OCI-LY1 (cell line): ENCODE data around the gene CHD1.

Experiments
- H2AFZ ChIP-seq: fragments of 200-600 bp; sonication (generic), shearing (Covaris generic); 2 replicates; pipeline ENCODE4 v1.6.0; 2014; ENCODE audit warnings: antibody characterized with exemption, mild to moderate bottlenecking, low read length
- H3F3A ChIP-seq: fragments of 200-600 bp; sonication (generic), shearing (Covaris generic); 2 replicates; pipeline ENCODE4 v1.6.0; 2014; ENCODE audit warnings: mild to moderate bottlenecking, antibody characterized with exemption, low read length, moderate library complexity; ENCODE audit not compliant: insufficient read depth
- H3K27ac ChIP-seq: fragments of 200-600 bp; sonication (generic); 2 replicates; pipeline ENCODE4 v1.5.1; 2014; ENCODE audit warnings: low read length, mixed run types, mild to moderate bottlenecking, low read depth; ENCODE audit not compliant: poor library complexity, severe bottlenecking
- H3K27me3 ChIP-seq: fragments of 200-600 bp; sonication (generic); 2 replicates; pipeline ENCODE4 v1.6.0; 2014; ENCODE audit warnings: antibody characterized with exemption, mild to moderate bottlenecking, low read length, moderate library complexity; ENCODE audit not compliant: insufficient read depth
- H3K36me3 ChIP-seq: fragments of 200-600 bp; sonication (generic); 2 replicates; pipeline ENCODE4 v1.6.1; 2014; ENCODE audit warnings: mild to moderate bottlenecking, antibody characterized with exemption, low read length, moderate library complexity, mixed read lengths; ENCODE audit not compliant: insufficient read depth
- H3K4me1 ChIP-seq: fragments of 200-600 bp; sonication (generic); 2 replicates; pipeline ENCODE4 v1.5.1; 2014; ENCODE audit warnings: mild to moderate bottlenecking, low read length, moderate library complexity; ENCODE audit not compliant: insufficient read depth, severe bottlenecking
- H3K4me2 ChIP-seq: fragments of 200-600 bp; sonication (generic), shearing (Covaris generic); 2 replicates; pipeline ENCODE4 v1.6.1; 2014; ENCODE audit warnings: low read length
- H3K4me3 ChIP-seq: fragments of 200-600 bp; sonication (generic); 2 replicates; pipeline ENCODE4 v1.5.1; 2014; ENCODE audit warnings: low read length, low read depth, mild to moderate bottlenecking, mixed read lengths; ENCODE audit not compliant: poor library complexity, severe bottlenecking
- H3K79me2 ChIP-seq: fragments of 200-600 bp; shearing (Covaris generic); 2 replicates; pipeline ENCODE4 v1.6.1; 2016; ENCODE audit warnings: mixed run types, low read length, mixed read lengths; ENCODE audit not compliant: insufficient read depth
- H3K9ac ChIP-seq: fragments of 200-600 bp; sonication (generic), shearing (Covaris generic); 2 replicates; pipeline ENCODE4 v1.6.1; 2014; ENCODE audit warnings: mild to moderate bottlenecking, low read length, mixed read lengths
- H3K9me2 ChIP-seq: fragments of 200-600 bp; sonication (generic), shearing (Covaris generic); 2 replicates; pipeline ENCODE4 v1.6.1; 2014; ENCODE audit warnings: low read depth, mild to moderate bottlenecking, low read length, mixed read lengths
- H3K9me3 ChIP-seq: fragments of 200-600 bp; shearing (Covaris generic); 2 replicates; pipeline ENCODE4 v1.6.1; 2014; ENCODE audit warnings: low read length, mixed read lengths
- H4K20me1 ChIP-seq: fragments of 200-600 bp; sonication (generic), shearing (Covaris generic); 2 replicates; pipeline ENCODE4 v1.6.0; 2016; ENCODE audit warnings: mild to moderate bottlenecking, low read length; ENCODE audit not compliant: insufficient read depth
- EZH2 ChIP-seq: fragments of 200-600 bp; sonication (generic), shearing (Covaris generic); IDR thresholded peaks from 2 replicates; pipeline ENCODE4 v1.8.0; 2017; ENCODE audit warnings: borderline replicate concordance, mixed run types, mild to moderate bottlenecking, antibody characterized with exemption, low read length, moderate library complexity, mixed read lengths
- TF ChIP-seq, protein P1 (sequence below): fragments of 200-600 bp; sonication (generic), shearing (Covaris generic); IDR thresholded peaks from 2 replicates; pipeline ENCODE4 v1.5.1; 2017; ENCODE audit warnings: mild to moderate bottlenecking, antibody characterized with exemption, low read length, moderate library complexity, mixed read lengths

The CHD1 gene

GRCh38 chr5:98942847-98943246 lies 14.0 kb upstream of the CHD1 start:
- Histone ChIP-seq H3K79me2 (no peaks in the 10 kb centered on the region), H3K4me2 (no peak overlapping the region), H3K27me3 (no peaks in the 10 kb centered on the region), H4K20me1 (no peaks in the 10 kb centered on the region), H3K4me1 (no peaks in the 10 kb centered on the region), H3K9me3 (no peaks in the 10 kb centered on the region), H3K9me2 (no peaks in the 10 kb centered on the region), H3K9ac (no peak overlapping the region), H3K36me3 (no peaks in the 10 kb centered on the region), H2AFZ (no peak overlapping the region), H3F3A (no peaks in the 10 kb centered on the region), H3K27ac (no peak overlapping the region), H3K4me3 (no peak overlapping the region)
- no peak for TF ChIP-seq EZH2
- TF ChIP-seq, protein P1, sequence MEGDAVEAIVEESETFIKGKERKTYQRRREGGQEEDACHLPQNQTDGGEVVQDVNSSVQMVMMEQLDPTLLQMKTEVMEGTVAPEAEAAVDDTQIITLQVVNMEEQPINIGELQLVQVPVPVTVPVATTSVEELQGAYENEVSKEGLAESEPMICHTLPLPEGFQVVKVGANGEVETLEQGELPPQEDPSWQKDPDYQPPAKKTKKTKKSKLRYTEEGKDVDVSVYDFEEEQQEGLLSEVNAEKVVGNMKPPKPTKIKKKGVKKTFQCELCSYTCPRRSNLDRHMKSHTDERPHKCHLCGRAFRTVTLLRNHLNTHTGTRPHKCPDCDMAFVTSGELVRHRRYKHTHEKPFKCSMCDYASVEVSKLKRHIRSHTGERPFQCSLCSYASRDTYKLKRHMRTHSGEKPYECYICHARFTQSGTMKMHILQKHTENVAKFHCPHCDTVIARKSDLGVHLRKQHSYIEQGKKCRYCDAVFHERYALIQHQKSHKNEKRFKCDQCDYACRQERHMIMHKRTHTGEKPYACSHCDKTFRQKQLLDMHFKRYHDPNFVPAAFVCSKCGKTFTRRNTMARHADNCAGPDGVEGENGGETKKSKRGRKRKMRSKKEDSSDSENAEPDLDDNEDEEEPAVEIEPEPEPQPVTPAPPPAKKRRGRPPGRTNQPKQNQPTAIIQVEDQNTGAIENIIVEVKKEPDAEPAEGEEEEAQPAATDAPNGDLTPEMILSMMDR: no peak

DNA sequence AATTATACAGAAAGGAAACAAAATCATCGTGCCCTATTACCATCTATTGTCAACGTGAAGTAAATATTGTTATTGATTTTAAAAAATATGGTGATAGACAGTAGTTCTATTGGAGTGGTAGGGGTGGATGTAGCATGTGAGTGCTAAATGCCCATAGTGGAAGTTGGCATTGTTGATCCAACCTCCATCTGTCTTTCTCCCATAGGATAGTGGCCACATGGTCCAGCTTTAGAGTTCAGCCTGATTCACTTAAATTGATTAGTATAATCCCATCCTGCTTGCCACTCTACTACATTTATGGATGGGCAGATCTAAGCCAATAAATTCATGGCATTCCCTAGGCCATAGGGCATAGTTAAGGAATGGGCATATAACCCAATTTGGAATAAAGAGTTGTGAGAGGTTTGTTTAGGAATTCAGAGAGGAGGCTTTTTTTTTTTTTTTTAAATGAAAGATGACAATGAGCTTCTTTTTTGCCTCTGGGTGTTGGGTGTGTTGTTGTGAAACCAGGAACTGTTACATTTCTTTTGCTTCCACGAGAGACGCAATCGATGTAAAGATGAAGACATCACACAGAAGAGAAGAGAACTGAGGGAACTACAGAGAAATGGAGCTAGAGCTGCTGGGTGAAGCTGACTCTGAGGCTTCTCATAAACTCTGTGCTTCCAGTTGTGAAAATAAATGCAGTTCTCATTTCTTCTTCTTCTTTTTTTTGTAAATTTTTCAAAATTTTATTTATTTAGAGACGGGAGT lies 12.5 kb upstream of the CHD1 start:
- H3K4me1 ChIP-seq: no peaks in the 10 kb centered on the region
- no peaks in the 10 kb centered on the region for H3K79me2 ChIP-seq
- no peaks in the 10 kb centered on the region for H3F3A ChIP-seq
- H4K20me1 ChIP-seq: no peaks in the 10 kb centered on the region
- no peak overlapping the region for H3K4me3 ChIP-seq
- H3K9me3 ChIP-seq: no peaks in the 10 kb centered on the region
- no peak overlapping the region for H3K9ac ChIP-seq
- H3K27me3 ChIP-seq: no peaks in the 10 kb centered on the region
- no peak overlapping the region for H3K4me2 ChIP-seq
- no peak for TF ChIP-seq EZH2
- TF ChIP-seq, protein P1: no peak
- H3K27ac ChIP-seq: no peak overlapping the region
- no peaks in the 10 kb centered on the region for H3K9me2 ChIP-seq
- no peaks in the 10 kb centered on the region for H3K36me3 ChIP-seq
- H2AFZ ChIP-seq: no peak overlapping the region

- Histone ChIP-seq H4K20me1 (no peaks in the 10 kb centered on the region), H3K9me3 (no peaks in the 10 kb centered on the region), H3K9me2 (no peaks in the 10 kb centered on the region), H3K36me3 (no peaks in the 10 kb centered on the region), H3K4me2 (no peak overlapping the region), H3K4me3 (no peak overlapping the region), H3K4me1 (no peaks in the 10 kb centered on the region), H3K27me3 (no peaks in the 10 kb centered on the region), H3K9ac (no peak overlapping the region), H3F3A (no peaks in the 10 kb centered on the region), H3K27ac (no peak overlapping the region), H2AFZ (no peak overlapping the region), H3K79me2 (no peaks in the 10 kb centered on the region)
- TF ChIP-seq, protein P1: no peak
- TF ChIP-seq EZH2: no peak
Measured at GRCh38 chr5:98940581-98940980, 11.8 kb upstream of the CHD1 start.
